GM18861 (cell line): ENCODE measurements around the gene RRP12.
"Not testable (repeated sequence)": the region's sequence is repeated elsewhere in the genome, so short reads cannot be mapped to it uniquely, and the experiment has no call there.

Experiments
- ATAC-seq: cut with Tn5 transposase; IDR thresholded peaks from one replicate; pipeline ENCODE4 v1.9.1; 2021; ENCODE audit not compliant: unreplicated experiment

Gene RRP12, protein sequence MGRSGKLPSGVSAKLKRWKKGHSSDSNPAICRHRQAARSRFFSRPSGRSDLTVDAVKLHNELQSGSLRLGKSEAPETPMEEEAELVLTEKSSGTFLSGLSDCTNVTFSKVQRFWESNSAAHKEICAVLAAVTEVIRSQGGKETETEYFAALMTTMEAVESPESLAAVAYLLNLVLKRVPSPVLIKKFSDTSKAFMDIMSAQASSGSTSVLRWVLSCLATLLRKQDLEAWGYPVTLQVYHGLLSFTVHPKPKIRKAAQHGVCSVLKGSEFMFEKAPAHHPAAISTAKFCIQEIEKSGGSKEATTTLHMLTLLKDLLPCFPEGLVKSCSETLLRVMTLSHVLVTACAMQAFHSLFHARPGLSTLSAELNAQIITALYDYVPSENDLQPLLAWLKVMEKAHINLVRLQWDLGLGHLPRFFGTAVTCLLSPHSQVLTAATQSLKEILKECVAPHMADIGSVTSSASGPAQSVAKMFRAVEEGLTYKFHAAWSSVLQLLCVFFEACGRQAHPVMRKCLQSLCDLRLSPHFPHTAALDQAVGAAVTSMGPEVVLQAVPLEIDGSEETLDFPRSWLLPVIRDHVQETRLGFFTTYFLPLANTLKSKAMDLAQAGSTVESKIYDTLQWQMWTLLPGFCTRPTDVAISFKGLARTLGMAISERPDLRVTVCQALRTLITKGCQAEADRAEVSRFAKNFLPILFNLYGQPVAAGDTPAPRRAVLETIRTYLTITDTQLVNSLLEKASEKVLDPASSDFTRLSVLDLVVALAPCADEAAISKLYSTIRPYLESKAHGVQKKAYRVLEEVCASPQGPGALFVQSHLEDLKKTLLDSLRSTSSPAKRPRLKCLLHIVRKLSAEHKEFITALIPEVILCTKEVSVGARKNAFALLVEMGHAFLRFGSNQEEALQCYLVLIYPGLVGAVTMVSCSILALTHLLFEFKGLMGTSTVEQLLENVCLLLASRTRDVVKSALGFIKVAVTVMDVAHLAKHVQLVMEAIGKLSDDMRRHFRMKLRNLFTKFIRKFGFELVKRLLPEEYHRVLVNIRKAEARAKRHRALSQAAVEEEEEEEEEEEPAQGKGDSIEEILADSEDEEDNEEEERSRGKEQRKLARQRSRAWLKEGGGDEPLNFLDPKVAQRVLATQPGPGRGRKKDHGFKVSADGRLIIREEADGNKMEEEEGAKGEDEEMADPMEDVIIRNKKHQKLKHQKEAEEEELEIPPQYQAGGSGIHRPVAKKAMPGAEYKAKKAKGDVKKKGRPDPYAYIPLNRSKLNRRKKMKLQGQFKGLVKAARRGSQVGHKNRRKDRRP (N-terminal part only)

DNA sequence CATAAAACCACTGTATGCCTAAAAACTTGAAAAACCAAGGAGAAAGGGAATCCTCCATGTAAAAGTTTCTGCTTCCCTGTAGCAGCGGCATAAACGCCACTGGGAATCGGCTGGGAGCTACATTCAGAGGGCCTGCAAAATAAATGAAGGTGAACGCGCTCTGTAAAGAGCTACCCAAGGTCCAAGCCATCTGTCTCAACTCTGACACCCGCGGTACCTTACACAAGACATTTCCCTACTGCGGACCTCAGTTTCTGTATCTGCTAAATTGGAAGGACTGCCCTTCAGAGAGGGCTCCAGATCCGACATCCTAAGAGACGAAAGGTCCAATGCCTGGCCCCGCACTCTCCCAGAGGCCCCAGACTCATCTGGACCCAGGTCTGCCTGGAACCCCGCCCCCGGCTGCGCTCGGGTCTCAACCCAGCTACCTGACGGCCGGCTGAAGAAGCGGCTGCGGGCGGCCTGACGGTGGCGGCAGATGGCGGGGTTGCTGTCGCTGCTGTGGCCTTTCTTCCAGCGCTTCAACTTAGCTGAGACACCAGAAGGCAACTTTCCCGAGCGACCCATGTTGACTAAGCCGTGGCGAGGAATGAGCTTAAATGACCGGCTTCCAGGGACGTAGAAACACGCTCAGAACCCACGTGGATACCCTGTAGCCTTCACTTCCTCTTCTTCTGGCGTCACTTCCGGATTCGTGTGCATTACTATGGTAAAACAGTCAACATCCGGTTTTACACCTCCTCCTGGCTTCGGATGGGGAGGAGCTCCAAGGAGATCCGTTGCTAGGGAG is at the start of gene RRP12:
TSS of gene RRP12 (minus strand) at position 676 of the 790 bp plus-strand sequence. CDS start at position 567, 109 bp downstream.
- peak; percentile 94 for ATAC-seq

DNA sequence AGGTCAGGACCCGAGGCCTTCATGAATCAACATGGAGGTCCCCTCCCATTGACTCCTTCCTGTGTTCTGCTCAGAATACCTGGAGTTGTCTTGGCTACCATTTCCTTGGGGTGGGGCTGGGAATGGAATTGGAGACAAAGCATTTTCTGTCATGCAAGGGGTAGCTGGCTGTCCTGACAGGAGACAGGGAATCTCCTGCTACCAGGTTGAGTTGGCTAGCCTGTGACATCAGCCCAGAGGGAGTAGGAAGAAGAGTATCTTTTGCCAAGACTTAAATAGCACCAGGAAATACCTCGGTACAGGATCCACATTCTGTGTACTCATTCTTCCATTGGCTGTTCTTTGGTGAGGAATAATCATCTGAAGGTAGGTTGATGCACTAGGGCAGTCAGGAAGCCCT is 49.7 kb upstream of the RRP12 start:
- ATAC-seq = no peak

DNA sequence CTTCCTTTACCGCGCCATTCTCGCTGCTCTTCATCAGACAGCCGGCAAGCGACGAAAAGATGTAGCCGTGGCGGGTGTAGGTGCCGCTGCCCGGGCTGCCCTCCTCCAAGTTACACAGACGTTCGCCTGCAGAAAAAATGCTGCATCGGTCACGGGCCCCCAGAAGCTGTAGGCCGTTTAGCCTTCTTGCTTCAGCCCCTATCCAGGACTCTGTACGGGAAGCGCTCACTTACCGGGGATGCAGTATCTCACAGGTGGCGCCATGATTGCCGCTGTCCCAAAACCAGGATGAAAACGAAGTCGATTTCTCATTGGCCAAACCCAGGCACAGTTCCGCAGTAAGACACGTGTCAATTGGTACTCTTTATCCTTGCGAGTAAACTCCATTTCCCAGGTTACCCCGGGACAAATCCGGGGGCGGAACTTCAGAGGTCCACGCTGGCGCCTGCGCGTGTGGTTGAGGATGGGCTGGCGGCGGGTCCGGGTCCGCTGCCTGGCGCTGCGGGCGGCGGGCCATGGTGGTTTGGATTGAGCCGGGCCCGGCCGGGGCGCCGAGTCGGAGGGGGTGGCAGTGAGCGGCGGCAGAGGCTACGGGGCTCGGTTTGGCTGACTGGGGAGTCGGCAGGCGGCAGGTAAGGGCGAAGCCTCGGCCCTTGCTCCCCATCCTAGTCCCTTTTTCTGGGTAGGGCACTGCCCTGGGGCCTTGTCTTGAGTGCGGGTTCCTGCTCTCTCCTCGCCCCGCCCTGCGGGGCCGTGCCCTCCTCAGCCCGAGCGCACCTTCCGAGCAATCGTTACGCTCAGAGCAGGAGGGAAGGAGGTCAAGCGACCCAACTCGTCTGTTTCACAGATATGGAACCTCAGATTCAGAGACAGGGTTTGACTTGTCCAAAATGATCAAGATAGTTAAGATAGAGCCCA is 44.8 kb upstream of the RRP12 start, which contains the start of the genes EXOSC1 and ZDHHC16:
TSS of gene EXOSC1 (minus strand) at position 285 of the 918 bp plus-strand sequence. CDS start at position 264, 21 bp downstream.
TSS of gene ZDHHC16 (plus strand) at position 454 of the 918 bp plus-strand sequence. CDS start 5,501 bp downstream, outside the sequence.
- peak; percentile 96 for ATAC-seq

DNA sequence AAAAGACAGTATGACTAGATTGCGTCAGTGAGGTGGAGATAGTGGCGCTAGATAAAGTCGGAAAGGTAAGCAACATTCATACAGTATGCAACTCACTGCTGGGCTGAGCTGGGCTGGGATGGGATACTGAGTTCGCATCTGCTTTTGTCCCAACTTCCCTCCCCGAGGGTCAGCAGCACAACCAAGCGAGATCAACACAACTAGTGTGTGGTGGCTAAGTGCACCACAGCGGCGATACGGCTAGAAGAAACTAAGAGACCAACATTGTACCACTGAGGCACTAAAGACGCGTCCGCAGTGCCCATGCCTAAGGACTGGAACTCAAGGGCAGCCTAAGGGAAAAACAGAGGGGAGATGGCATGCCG is 44.2 kb upstream of the RRP12 start:
- ATAC-seq = no peak

DNA sequence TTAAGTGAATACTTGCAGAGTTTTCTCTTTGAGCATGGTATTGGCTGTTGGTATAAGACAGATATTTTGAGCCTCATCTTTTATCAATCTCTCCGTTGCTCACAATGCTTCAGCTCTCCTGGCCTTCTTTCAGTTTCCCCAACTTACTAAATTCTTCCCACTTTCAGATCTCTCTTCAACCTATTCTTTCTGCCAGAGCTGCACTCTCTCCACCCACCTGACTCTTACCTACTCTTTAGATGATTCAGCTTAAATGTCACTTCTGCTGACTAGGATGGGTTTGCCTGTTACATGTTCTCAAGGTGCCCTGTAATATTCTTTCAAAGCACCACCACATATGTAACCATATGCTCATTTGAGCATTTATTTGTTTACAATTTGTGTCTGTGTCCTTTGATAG is 43.1 kb upstream of the RRP12 start:
- ATAC-seq = no peak

DNA sequence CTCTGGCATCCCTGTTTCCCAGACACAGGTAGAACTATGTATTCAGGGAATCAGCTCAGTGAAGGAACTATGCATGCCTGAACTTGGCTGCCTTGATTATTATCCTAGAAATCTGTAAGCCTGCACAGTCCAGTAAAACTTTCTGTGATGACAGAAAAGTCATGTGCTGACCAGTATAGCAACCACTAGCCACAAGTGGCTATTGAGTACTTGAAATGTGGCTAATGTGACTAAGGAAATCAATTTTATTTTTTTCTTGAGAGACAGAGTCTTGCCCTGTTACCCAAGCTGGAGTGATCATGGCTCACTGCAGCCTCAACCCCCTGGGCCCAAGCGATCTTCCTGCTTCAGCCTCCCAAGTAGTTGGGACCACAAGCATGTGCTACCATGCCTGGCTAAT is 41.1 kb upstream of the RRP12 start:
- no peak for ATAC-seq

DNA sequence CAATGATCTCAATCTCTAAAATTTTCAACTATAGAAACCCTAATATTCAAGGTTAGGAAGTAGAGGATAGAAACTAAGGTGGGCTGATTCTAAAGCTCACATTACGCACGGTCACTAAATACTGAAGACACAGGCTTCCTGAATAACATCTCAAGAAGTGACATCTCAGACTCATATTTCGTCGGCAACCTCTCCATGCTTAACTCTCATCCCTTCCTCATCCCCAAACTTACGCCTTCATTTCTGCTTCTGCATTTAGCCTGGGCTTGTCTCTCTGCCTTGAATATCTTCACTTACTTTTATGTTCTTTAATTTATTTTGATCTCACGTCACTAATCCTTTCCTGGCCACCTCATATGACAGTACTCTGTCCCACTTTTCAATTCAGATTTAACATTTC is 34.1 kb upstream of the RRP12 start:
- ATAC-seq = no peak

DNA sequence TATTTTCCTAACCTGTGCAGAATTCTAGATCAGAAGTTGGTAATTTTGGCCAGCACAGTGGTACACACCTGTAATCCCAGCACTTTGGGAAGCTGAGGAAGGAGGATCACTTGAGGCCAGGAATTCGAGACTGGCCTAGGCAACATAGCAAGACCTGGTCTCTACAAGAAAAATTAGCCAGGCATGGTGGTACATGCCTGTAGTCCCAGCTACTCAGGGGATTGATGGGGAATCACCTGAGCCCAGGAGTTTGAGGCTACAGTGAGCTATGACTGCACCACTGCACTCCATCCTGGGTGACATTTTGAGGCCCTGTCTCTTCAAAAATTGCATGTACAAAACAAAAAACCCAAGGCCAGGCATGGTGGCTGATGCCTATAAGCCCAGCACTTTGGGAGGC is 33.4 kb upstream of the RRP12 start:
- ATAC-seq = no peak

DNA sequence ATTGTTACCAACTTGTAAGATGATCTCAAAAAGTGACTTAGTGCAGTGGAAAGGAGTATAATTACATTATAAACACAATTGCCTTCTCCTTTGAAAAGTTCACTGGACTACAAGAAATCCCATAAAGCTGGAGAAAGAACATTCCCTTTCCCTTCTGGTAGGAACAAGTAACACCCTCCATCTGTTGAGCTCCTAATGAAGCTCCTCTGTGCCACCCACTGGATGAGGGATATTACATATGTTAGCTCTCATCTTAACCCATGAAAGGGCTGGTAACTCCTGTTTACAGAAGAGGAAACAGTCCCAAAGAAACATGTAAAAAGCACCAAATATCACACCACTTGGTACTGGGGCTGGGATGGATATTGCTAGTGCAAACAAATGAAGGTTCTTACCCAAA is 32.9 kb upstream of the RRP12 start:
- no peak for ATAC-seq

DNA sequence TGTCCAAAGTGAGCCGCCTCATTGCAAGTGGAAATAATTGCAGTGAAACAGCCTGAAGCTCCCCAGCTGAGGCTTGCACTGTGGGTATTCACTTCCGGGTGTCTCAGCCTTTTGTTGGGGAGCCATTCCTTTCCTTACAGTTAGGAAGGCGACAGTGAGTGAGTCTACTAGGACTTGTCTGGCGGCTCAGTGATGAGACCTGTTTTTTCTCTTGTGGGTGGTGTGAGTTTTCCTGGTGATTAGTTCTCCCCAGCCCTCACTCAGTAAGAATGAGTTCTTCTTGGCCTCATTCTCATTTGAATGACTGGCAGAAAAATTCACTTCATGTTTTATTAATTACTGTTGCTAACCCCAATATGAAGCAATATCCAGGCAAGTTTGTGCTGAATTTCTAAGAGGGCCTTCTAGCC is 27.4 kb upstream of the RRP12 start:
- no peak for ATAC-seq

DNA sequence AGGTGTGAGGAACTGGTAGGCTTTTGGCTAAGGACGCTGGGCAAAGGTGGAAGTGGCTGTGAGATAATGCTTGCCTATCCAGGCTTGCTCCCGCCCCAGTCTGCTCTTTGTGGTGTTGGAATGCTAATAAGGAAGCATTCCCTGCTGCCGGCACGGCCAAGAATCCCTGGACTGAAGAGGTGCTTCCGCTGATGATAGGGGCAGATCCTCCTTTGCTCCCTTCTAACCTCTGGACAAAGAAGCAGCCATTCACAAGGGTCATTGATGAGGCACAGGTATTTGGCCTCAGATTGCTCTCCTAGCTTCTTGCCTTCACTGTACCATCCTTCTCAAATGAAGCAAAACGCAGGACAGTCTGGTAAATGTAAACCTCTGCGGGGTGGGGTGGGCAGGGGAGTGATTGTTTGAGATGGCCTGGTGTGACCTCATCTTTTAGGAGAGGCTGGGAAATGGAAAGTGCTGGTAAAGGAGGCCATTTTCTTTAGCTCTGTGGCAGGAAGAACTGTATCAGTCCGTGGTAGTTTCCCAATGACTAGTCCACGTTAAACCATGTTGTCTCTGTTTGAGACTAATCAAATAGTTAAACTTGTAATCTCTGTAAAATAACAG is 26.5 kb upstream of the RRP12 start:
- ATAC-seq = no peak

DNA sequence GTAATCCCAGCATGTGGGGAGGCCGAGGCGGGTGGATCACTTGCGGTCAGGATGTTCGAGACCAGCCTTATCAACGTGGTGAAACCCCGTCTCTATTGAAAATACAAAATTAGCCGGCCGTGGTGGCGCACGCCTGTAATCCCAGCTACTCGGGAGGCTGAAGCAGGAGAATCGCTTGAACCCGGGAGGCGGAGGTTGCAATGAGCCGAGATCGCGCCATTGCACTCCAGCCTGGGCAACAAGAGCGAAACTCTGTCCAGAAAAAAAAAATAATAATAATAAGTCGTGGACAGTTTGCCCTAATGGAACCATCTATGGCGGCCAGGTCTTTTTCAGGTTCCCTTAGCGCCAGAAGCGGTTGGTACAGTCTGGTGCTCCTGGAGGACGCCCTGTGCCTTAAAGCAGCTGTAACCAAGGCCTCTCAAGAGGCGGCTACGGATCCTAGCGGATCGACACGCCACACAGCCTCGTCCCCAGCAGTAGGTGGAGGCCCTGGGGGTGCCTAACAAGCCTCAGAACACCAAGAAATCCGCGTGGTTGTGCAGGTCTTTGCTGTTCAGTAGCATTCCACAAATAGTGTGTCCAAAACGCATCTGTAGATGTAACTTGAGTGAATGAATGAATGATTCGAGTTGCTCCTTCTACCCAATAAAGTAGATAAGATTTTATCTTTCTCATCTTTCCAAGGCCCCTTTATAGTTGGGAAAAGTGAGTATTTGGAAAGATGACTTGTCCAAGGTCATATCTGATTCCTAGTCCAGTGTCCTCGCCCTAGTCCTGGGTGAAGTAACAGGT is 25.8 kb upstream of the RRP12 start:
- ATAC-seq = no peak

DNA sequence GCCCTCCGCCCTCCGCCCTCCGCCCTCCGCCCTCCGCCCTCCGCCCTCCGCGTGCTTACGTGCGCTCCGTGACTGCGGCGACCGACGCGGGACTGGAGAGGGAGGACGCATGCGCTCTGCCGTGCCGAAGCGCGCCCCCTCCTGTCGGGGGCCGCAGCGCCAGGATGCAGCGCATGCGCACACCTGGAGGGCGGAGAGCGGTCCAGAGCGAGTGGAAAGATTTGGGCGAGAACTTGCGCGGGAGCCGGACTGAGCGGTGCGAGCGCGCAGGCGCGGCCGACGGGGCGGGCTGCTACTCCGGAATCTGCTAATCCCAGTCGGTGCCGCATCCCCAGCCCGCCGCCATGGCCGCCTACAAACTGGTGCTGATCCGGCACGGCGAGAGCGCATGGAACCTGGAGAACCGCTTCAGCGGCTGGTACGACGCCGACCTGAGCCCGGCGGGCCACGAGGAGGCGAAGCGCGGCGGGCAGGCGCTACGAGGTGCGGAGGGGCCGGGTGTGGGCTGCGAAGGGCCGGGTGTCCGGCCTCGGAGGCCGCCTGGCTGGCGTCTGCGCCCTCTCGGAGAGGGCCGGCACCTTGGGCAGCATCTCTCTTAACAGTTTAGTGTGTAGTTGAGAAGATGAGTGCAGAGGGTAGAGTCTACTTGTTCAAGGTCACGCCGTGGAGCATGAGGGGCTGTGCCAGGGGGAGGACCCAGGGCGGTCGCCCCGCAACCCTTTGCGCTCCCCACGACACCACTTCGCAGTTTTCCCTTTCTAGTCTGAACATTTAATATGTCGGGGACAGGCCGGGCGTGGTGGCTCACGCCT is 25.0 kb upstream of the RRP12 start, which contains the start of gene PGAM1:
TSS of gene PGAM1 (plus strand) at position 228 of the 812 bp plus-strand sequence. CDS start at position 345, 117 bp downstream.
- ATAC-seq = peak; percentile 76

DNA sequence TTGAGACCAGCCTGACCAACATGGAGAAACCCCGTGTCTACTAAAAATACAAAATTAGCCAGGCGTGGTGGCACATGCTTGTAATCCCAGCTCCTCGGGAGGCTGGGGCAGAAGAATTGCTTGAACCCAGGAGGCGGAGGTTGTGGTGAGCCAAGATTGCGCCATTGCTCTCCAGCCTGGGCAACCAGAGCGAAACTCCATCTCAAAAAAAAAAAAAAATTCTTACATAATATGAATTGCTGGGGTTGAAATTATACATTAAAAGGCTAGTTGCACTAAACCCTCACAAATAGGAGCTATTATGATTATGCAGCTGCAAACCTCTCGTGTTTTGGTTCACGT is 22.6 kb upstream of the RRP12 start:
- not testable (repeated sequence) for ATAC-seq

DNA sequence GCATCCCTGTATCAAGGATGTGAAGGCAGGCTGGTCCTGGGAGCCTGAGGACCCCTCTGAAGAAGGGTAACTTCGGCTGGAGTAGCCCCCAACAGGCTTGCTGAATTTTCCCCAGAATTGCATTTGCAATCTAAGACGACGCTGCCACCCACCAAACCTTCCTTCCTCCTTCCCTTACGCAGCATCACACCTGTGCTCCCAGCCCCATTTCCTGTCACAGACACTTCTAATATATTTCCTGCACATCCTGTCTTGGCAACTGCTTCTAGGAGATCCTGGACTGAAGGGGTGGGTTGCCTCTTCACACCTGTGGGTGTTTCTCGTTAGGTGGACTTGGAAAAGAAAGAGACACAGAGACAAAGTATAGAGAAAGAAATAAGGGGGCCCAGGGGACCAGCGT is 15.4 kb upstream of the RRP12 start:
- ATAC-seq = no peak

DNA sequence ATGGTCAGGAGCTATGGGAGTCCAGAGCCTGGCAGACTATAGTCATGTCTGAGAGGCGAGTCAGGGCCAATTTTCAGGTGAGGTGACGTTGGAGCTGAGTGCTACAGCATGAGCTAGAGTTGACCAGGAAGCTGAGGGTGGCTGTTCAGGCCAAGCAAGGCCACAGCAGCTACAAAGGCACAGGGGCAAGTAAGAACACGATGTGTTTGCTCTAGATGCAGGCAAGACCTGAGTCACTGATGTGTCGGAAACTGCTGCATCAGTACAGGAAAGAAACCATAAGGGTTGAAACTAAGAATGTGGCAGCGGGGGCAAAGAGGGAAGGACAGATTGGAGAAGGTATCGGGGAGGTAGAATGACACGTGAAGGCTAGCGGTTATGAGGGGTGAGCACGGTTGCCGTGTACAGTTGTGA is 11.8 kb upstream of the RRP12 start:
- ATAC-seq = no peak

DNA sequence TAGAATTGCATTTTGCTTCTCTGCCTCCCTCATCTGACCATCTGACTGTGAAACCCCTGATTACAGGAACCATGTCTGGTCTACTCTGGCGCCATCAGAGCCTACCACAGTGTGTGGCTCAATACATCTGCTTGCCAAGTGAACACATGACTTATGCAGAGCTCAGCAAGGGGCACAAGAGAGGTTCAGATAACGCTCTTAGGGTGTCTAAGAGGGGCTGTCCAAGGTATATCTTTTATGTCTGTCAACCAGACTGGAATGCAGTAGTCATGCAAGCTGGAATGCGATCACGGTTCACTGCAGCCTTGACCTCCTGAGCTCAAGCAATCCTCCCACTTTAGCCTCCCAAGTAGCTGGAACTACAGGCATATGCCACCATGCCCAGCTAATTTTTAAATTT is 10.3 kb upstream of the RRP12 start:
- ATAC-seq = no peak
